GM19463 (cell line): ENCODE data around the gene ZNHIT3.

Experiments used
- ATAC-seq: cut with Tn5 transposase; IDR thresholded peaks from one replicate; pipeline ENCODE4 v1.9.1; 2021; ENCODE audit warnings: mild to moderate bottlenecking, moderate library complexity; ENCODE audit not compliant: unreplicated experiment

The ZNHIT3 gene

DNA sequence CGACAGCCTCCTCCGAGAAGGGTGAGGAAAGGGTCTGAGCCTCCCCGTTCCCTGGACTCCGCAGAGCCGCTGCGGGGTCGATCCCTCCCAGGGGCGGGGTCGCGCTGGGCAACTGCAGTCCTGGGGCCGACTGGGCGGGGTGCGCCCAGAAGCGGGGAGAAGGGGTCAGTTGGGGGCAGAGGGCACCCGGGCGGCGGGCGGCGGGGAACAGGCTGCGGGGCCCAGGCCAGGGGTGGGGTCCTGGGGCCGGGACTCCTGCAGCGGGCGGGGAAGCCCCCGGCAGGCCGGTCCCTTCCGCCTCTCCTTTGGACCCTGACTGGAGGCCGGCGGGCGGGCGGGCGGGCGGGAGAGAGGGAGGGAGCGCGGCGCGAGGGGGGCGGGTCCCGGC lies 58.6 kb downstream of the ZNHIT3 start:
- peak; percentile 43 for ATAC-seq
